Measurements from ENCODE around the gene ZNF429. TPM values are rescaled to one million over a fixed set of nuclear protein-coding genes. Genes with fewer than 3 reads are reported as not detected.
"Not testable (repeated sequence)": the region's sequence is repeated elsewhere in the genome, so short reads cannot be mapped to it uniquely, and the experiment has no call there.

The ZNF429 gene
- total RNA-seq, 1 donor from 2014 or later, result 7.0 TPM

GRCh38 chr19:21513651-21514050 lies 8.2 kb downstream of the ZNF429 start:
- no peak for DNase-seq (ENCODE audit: low spot score)

DNA sequence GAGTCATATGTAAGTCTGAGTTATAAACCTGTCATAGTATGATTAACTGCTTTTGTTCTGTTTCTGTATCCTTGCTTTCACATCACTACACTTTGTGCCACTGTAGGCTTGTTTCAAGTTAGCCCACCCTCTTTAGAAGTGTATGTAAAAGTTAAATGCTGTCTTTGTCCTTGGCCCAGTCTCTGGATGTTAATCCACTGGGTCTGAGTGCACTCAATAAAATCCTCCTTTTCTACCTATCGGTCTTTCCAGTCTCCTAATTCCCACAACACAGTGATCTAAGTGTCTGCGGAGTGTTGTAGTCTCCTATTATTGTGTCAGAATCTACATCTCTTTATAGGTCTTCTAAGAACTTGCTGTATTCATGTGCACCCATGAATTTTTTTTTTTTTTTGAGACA lies 14.1 kb downstream of the ZNF429 start:
- DNase-seq (ENCODE audit: low spot score), result no peak

GRCh38 chr19:21532904-21533303 lies 27.5 kb downstream of the ZNF429 start:
- DNase-seq (ENCODE audit: low spot score), result no peak

- not testable (repeated sequence) for DNase-seq (ENCODE audit: low spot score)
Observed at GRCh38 chr19:21536741-21537290, 31.4 kb downstream of the ZNF429 start.

DNA sequence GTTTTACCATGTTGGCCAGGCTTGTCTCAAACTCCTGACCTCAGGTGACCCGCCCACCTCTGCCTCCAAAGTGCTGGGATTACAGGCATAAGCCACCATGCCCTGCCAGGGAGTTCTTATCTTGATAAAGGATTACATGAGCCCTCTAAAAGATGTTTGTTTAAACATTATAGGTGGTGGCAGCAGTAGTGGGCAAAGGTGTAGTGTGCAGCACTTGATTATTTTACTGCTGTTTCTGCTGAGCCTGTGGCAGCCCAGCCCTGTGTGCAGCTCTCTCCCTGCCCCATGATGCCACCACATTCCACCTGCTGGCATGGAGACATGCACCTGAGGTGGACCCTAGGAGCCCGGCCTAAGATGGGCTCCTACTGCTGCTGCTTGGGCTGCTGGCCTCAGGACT lies 54.0 kb downstream of the ZNF429 start:
- no peak for DNase-seq (ENCODE audit: low spot score)

- no peak for DNase-seq (ENCODE audit: low spot score)
Observed at GRCh38 chr19:21564406-21564805, 59.0 kb downstream of the ZNF429 start.

- no peak for DNase-seq (ENCODE audit: low spot score)
Observed at GRCh38 chr19:21566073-21566472, 60.7 kb downstream of the ZNF429 start.

GRCh38 chr19:21567806-21568205 lies 62.4 kb downstream of the ZNF429 start:
- not testable (repeated sequence) for DNase-seq (ENCODE audit: low spot score)

GRCh38 chr19:21568816-21569493 lies 63.6 kb downstream of the ZNF429 start:
- DNase-seq (ENCODE audit: low spot score), result peak; percentile 92

GRCh38 chr19:21569494-21569865 lies 64.1 kb downstream of the ZNF429 start:
- peak; percentile 20 for DNase-seq (ENCODE audit: low spot score)

GRCh38 chr19:21571316-21571715 lies 65.9 kb downstream of the ZNF429 start:
- no peak for DNase-seq (ENCODE audit: low spot score)

- no peak for DNase-seq (ENCODE audit: low spot score)
Observed at GRCh38 chr19:21574607-21575006, 69.2 kb downstream of the ZNF429 start.

DNA sequence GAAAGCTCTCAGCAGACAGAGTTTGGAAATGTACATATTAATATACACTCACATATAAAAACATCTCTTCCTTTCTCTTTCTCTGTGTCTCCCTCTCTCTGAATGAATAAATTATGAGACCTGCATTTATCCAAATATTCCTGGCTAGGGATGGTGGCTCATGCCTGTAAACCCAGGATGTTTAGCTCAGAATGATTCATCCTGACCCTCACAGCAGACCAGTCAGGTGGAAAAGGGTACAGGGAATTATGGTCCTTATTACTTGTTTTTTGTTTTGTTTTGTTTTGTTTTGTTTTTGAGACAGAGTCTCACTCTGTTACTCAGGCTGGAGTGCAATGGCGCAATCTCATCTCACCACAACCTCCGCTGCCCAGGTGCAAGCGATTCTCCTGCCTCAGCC lies 71.1 kb downstream of the ZNF429 start:
- no peak for DNase-seq (ENCODE audit: low spot score)

DNA sequence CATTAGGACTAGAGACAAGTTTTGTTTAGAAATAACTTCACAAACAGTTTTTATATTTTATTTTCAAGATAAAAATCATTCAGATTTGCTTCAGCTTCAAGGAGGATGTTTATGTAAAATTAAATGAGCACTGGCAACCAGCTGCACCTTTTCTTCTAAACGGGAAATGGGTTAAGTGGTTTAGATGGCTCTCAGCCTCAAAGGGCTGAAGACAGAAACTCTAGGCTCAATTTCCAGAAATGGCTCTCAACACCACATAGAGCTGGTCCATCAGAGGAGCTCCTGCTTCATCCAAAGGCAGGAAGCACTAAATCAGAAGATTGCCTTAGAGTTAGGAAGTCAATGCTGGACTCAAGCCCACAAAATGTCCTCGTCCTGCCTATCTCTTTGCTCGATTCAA lies 74.7 kb downstream of the ZNF429 start:
- DNase-seq (ENCODE audit: low spot score), result no peak

DNA sequence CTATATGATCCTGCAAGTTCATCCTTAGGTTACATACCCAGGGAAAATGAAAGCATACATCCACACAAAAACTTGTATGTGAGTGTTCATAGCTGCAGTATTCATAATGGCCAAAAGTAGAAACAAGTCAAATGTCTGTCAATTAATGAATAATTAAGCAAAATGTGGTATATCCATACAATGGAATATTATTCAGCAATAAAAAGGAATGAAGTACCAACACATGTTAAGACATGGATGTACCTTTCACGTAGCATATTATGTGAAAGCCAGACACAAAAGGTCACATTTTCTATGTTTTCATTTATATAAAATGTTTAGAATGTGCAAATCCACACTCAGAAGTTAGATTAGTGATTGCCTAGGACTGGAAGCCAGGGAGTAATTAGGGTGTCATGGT lies 75.4 kb downstream of the ZNF429 start:
- no peak for DNase-seq (ENCODE audit: low spot score)

DNA sequence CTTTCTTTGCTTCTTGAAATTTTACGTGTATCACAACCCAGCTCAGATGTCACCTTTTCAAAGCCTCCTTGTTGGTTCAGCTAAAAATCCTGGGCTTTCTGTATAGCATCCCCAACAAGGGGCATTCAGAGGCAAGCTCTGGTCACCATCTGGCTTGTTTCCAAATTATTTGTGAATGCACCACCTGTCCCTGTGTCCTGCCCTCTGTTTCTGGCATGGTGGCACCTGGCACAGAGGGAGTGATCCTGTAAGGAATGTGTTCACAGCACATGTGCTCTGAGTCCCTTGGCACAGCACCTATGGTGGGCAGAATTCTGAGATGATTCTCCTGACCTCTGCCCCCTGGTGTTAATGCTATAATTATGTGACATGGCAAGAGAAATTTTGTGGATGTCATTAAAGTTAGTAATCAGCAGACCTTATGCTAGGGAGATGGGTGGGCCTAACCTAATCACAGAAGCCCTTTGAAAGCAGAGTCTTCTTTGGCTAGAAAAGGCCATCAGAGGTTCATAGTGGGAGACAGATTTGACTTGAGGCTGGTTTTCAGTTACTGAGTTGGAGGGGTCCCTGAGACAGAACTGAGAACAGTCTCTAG lies 76.3 kb downstream of the ZNF429 start:
- DNase-seq (ENCODE audit: low spot score), result no peak

- DNase-seq (ENCODE audit: low spot score), result no peak
Observed at GRCh38 chr19:21584537-21584936, 79.1 kb downstream of the ZNF429 start.

DNA sequence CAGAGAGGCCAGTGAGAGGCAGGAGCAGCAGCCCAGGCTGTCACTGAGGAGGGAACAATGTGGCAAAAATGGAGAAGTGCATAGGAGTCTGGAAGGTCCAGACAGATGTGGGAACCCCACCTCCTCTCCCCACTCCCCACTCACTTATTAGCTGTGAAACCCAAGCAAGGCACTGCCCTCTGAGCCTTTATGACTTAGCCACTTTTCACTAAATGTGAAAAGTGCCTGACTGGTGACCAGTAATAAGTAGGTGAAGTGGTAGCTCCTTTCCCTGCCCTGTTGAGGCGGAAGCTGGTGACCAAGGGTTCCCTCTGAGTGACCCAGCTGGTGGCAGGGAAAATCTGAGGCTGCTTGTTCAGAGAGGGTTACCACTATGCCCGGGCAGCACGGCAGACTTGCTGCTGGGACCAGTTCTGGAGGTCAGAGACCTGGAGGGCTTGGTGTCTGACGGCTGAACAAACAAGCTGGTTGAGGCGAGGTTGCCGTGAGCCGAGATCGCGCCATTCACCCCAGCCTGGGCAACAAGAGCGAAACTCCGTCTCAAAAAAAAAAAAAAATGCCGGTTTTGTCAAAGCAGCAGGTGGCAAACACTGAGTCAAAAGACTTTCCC lies 80.0 kb downstream of the ZNF429 start:
- no peak for DNase-seq (ENCODE audit: low spot score)

GRCh38 chr19:21586311-21587116 lies 81.1 kb downstream of the ZNF429 start:
- no peak for DNase-seq (ENCODE audit: low spot score)

DNA sequence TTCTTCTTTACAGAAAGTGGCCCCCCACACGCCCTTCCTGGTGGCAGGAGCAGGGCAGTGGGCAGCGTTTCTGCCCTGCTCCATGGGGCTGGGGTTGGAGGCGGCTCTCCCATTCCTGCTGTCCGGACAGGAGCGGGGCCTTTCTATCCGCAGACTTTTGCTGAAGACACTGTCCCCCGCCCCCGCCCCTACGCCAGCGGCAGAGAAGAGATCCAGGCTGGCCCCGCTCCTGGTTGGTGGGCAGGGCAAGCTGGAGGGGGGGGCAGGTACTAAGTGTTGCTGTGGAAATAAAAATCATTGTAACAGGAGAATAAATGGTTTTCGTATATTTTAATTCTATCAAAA lies 81.7 kb downstream of the ZNF429 start:
- no peak for DNase-seq (ENCODE audit: low spot score)

DNA sequence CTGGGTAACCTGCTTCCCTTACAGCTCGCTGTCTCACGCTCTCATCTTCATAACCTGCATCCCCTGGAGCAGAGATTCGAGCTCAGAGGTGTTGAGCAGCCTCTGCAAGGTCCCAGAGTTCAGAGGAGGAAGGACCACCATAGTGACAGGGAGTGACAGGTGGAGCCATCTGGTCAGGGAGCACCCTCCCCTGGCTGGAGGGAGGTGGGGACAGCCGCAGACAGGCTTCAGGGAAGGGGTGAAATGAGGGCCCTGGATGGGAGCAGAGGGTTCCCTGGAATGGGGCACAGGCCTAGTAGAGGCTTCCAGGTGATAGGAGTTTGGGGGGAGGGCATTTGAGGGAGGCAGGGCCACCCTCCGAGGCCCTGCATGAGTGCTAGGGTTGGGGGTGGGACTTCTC lies 82.1 kb downstream of the ZNF429 start:
- no peak for DNase-seq (ENCODE audit: low spot score)

- no peak for DNase-seq (ENCODE audit: low spot score)
Observed at GRCh38 chr19:21588065-21588601, 82.7 kb downstream of the ZNF429 start.
